PC-3 (cell line): Measurements from ENCODE around the gene THRB. TPM values are rescaled to one million over a fixed set of nuclear protein-coding genes. Genes with fewer than 3 reads are reported as not detected.

Source experiments
- ATAC-seq: fragments of 200-7000 bp; cut with Tn5 transposase; 2 replicates; pipeline ENCODE4 v1.9.1; 2020; ENCODE audit warnings: mild to moderate bottlenecking, moderate library complexity
- BruUV-seq: library from RNA; stranded (reverse); fragments of 400-500 nt; replicated peaks from 2 replicates; lab custom pipeline; 2021; lab: Mats Ljungman, UMichigan
- CTCF ChIA-PET: fragments of 300-600 bp; sonication (Branson Sonifier 250); formaldehyde crosslinking; loops from one replicate; lab custom pipeline; 2022; ENCODE audit warnings: antibody characterized with exemption; lab: Charles Lee
- POLR2A ChIA-PET: fragments of 300-600 bp; sonication (Branson Sonifier 250); formaldehyde crosslinking; loops from one replicate; lab custom pipeline; 2022; ENCODE audit warnings: antibody characterized with exemption; ENCODE audit not compliant: unreplicated experiment; lab: Charles Lee
- DNase-seq: peaks from one replicate; pipeline ENCODE4 v3.0.0-alpha.2; 2015
- H2AFZ ChIP-seq: fragments of 300-600 bp; sonication (generic); 2 replicates; pipeline ENCODE4 v1.6.0; 2016; ENCODE audit warnings: antibody characterized with exemption, low read length
- H3F3A ChIP-seq: fragments of 300-600 bp; sonication (generic); one replicate; pipeline ENCODE4 v1.6.0; 2017; ENCODE audit warnings: antibody characterized with exemption, low read length, control low read depth, mild to moderate bottlenecking; ENCODE audit not compliant: unreplicated experiment
- H3K27ac ChIP-seq: fragments of 300-600 bp; sonication (generic); 2 replicates; pipeline ENCODE4 v1.5.1; 2016; ENCODE audit warnings: mild to moderate bottlenecking, low read length
- H3K27me3 ChIP-seq: fragments of 300-600 bp; sonication (generic); 2 replicates; pipeline ENCODE4 v1.6.1; 2016; ENCODE audit warnings: low read length, mixed read lengths
- H3K36me3 ChIP-seq: fragments of 300-600 bp; sonication (generic); 2 replicates; pipeline ENCODE4 v1.6.1; 2016; ENCODE audit warnings: low read depth, mixed run types, low read length, mixed read lengths
- H3K4me1 ChIP-seq: fragments of 300-600 bp; sonication (generic); 2 replicates; pipeline ENCODE4 v1.5.1; 2016; ENCODE audit warnings: low read length; ENCODE audit not compliant: insufficient read depth
- H3K4me2 ChIP-seq: fragments of 300-600 bp; sonication (generic); 2 replicates; pipeline ENCODE4 v1.6.0; 2016; ENCODE audit warnings: low read length
- H3K4me3 ChIP-seq: fragments of 300-600 bp; sonication (generic); 2 replicates; pipeline ENCODE4 v1.5.1; 2016; ENCODE audit warnings: mild to moderate bottlenecking, low read length, mixed read lengths
- H3K79me2 ChIP-seq: fragments of 300-600 bp; sonication (generic); 2 replicates; pipeline ENCODE4 v1.6.1; 2017; ENCODE audit warnings: low read length, mixed read lengths
- H3K9ac ChIP-seq: fragments of 300-600 bp; sonication (generic); 2 replicates; pipeline ENCODE4 v1.6.0; 2016; ENCODE audit warnings: mild to moderate bottlenecking, low read length
- H3K9me2 ChIP-seq: fragments of 300-600 bp; sonication (generic); replicated peaks from 2 replicates; pipeline ENCODE4 v1.6.1; 2016; ENCODE audit warnings: mixed run types, low read length, mixed read lengths
- H3K9me3 ChIP-seq: fragments of 300-600 bp; sonication (generic); 2 replicates; pipeline ENCODE4 v1.6.1; 2016; ENCODE audit warnings: low read length, mixed read lengths
- H4K20me1 ChIP-seq: fragments of 300-600 bp; sonication (generic); 2 replicates; pipeline ENCODE4 v1.6.1; 2016; ENCODE audit warnings: low read length, mixed read lengths
- CTCF ChIP-seq: fragments of 300-600 bp; sonication (generic); conservative IDR thresholded peaks from 2 replicates; pipeline ENCODE4 v1.5.1; 2017; ENCODE audit warnings: antibody characterized with exemption, low read depth, mild to moderate bottlenecking, low read length
- EZH2 ChIP-seq: fragments of 300-600 bp; sonication (generic); IDR thresholded peaks from one replicate; pipeline ENCODE4 v1.6.1; 2017; ENCODE audit warnings: antibody characterized with exemption, mild to moderate bottlenecking, low read length; ENCODE audit not compliant: unreplicated experiment
- EZH2phosphoT487 ChIP-seq: fragments of 300-600 bp; sonication (generic); IDR thresholded peaks from 2 replicates; pipeline ENCODE4 v1.6.1; 2018; ENCODE audit warnings: mild to moderate bottlenecking, antibody characterized with exemption, low read length, borderline replicate concordance
- intact Hi-C: fragments of 100-400 bp; cut with micrococcal nuclease; formaldehyde crosslinking; loops from 2 replicates; pipeline ENCODE4 v1.9.0; 2023
- total RNA-seq: library from RNA; depleted of rRNA; stranded (reverse); fragments of >200 nt; gene quantifications from 2 replicates; pipeline ENCODE4 v1.2.3, GENCODE V29; 2014

Gene THRB
- total RNA-seq, 1 experiment from 2014 or later: 9.7 TPM

GRCh38 chr3:24167429-24167828 is 327.2 kb downstream of the THRB start:
- TF ChIP-seq CTCF (no peak), EZH2phosphoT487 (no peak), EZH2 (no peak)
- Histone ChIP-seq H3K27ac (no peak overlapping the region), H3F3A (no peaks in the 10 kb centered on the region), H3K9me3 (no peaks in the 10 kb centered on the region), H3K4me3 (no peak overlapping the region), H2AFZ (no peak overlapping the region), H3K4me2 (no peak overlapping the region), H3K9ac (no peak overlapping the region), H4K20me1 (no peaks in the 10 kb centered on the region), H3K27me3 (no peaks in the 10 kb centered on the region), H3K79me2 (no peaks in the 10 kb centered on the region), H3K36me3 (no peaks in the 10 kb centered on the region), H3K9me2 (no peaks in the 10 kb centered on the region), H3K4me1 (peaks cover 10% of the 10 kb centered on the region)
- DNase-seq (no peak), ATAC-seq (no peak)
- ChIA-PET CTCF (no interaction called here), POLR2A (no interaction called here)
- BruUV-seq: no TSS peak
- intact Hi-C loops: loop anchor here (5.0 to 10.0 kb wide), 2 partner anchors 93 to 170 kb away; no protein-coding TSS in a partner anchor

- TF ChIP-seq EZH2: no peak
- TF ChIP-seq CTCF: no peak
- no peaks in the 10 kb centered on the region for H3F3A ChIP-seq
These were observed 328.1 kb downstream of the THRB start for GRCh38 chr3:24166515-24166914.

GRCh38 chr3:24165603-24165982 is 329.1 kb downstream of the THRB start:
- no peaks in the 10 kb centered on the region for H3F3A ChIP-seq
- CTCF ChIA-PET: interaction anchor here (0.5 kb wide), 1 partner anchor 410 kb away, joined by 6 read pairs; no protein-coding TSS in a partner anchor
- no TSS peak for BruUV-seq
- no peak overlapping the region for H3K27ac ChIP-seq
- H3K9ac ChIP-seq: no peak overlapping the region
- no peak overlapping the region for H3K4me3 ChIP-seq
- POLR2A ChIA-PET: interaction anchor here (0.6 kb wide), 1 partner anchor 186 kb away, joined by 3 read pairs; no protein-coding TSS in a partner anchor
- intact Hi-C loops: loop anchor here (5.0 to 10.0 kb wide), 2 partner anchors 91 to 168 kb away; no protein-coding TSS in a partner anchor
- no peaks in the 10 kb centered on the region for H3K36me3 ChIP-seq
- H3K9me3 ChIP-seq: no peaks in the 10 kb centered on the region
- H3K4me2 ChIP-seq: no peak overlapping the region
- no peaks in the 10 kb centered on the region for H3K9me2 ChIP-seq
- no peak overlapping the region for H2AFZ ChIP-seq
- H3K27me3 ChIP-seq: no peaks in the 10 kb centered on the region
- DNase-seq: peak; percentile 53
- no peak for TF ChIP-seq EZH2
- no peak for TF ChIP-seq EZH2phosphoT487
- TF ChIP-seq CTCF: no peak
- ATAC-seq: peak; percentile 81
- no peaks in the 10 kb centered on the region for H4K20me1 ChIP-seq
- H3K79me2 ChIP-seq: no peaks in the 10 kb centered on the region
- peaks cover 10% of the 10 kb centered on the region for H3K4me1 ChIP-seq

More at GRCh38 chr3:24166515-24166914, 328.1 kb downstream of the THRB start:
- H3K9ac ChIP-seq: no peak overlapping the region
- no peaks in the 10 kb centered on the region for H3K36me3 ChIP-seq
- no peaks in the 10 kb centered on the region for H4K20me1 ChIP-seq
- no peaks in the 10 kb centered on the region for H3K79me2 ChIP-seq
- intact Hi-C loops: loop anchor here (5.0 to 10.0 kb wide), 2 partner anchors 92 to 169 kb away; no protein-coding TSS in a partner anchor
- CTCF ChIA-PET: no interaction called here
- no peaks in the 10 kb centered on the region for H3K9me2 ChIP-seq
- no TSS peak for BruUV-seq
- H3K4me2 ChIP-seq: no peak overlapping the region
- H2AFZ ChIP-seq: no peak overlapping the region
- no peak overlapping the region for H3K27ac ChIP-seq
- H3K27me3 ChIP-seq: no peaks in the 10 kb centered on the region
- H3K4me3 ChIP-seq: no peak overlapping the region
- POLR2A ChIA-PET: no interaction called here
- no peaks in the 10 kb centered on the region for H3K9me3 ChIP-seq
- H3K4me1 ChIP-seq: peaks cover 10% of the 10 kb centered on the region
- DNase-seq: no peak
- ATAC-seq: no peak
